WTC11 (cell line): ENCODE results near the gene ZNF598. TPM values are rescaled to one million over a fixed set of nuclear protein-coding genes. Genes with fewer than 3 reads are reported as not detected.

ENCODE experiments used
- ATAC-seq: fragments of 200-7000 bp; cut with Tn5 transposase; 2 replicates; pipeline ENCODE4 v1.10.0; 2021; ENCODE audit warnings: mild to moderate bottlenecking, moderate library complexity
- CTCF ChIA-PET: fragments of 300-600 bp; sonication (Branson Sonifier 250); formaldehyde crosslinking; loops from one replicate; lab custom pipeline; 2021; ENCODE audit warnings: antibody characterized with exemption; lab: Charles Lee
- POLR2A ChIA-PET: fragments of 350-600 bp; sonication (Branson Sonifier 250); formaldehyde crosslinking; loops from one replicate; lab custom pipeline; 2021; ENCODE audit warnings: antibody characterized with exemption; lab: Charles Lee
- DNase-seq: peaks from one replicate; pipeline ENCODE4 v3.0.0; 2021; ENCODE audit warnings: low spot score
- H3K27ac Mint-ChIP-seq: 2 replicates; pipeline ENCODE4 v1.8.0; 2021; ENCODE audit warnings: mixed read lengths
- H3K27me3 Mint-ChIP-seq: 2 replicates; pipeline ENCODE4 v1.8.0; 2021; ENCODE audit warnings: low read depth, mild to moderate bottlenecking, moderate library complexity, mixed read lengths
- H3K36me3 Mint-ChIP-seq: 2 replicates; pipeline ENCODE4 v1.8.0; 2021; ENCODE audit warnings: mixed read lengths
- H3K4me1 Mint-ChIP-seq: 2 replicates; pipeline ENCODE4 v1.8.0; 2022; ENCODE audit warnings: mixed read lengths
- H3K4me3 Mint-ChIP-seq: 2 replicates; pipeline ENCODE4 v1.8.0; 2021; ENCODE audit warnings: mild to moderate bottlenecking, moderate library complexity, mixed read lengths
- H3K9me3 Mint-ChIP-seq: 2 replicates; pipeline ENCODE4 v1.8.0; 2021; ENCODE audit warnings: mixed read lengths
- AFF4 ChIP-seq: sonication (generic); formaldehyde crosslinking; IDR thresholded peaks from 2 replicates; pipeline ENCODE4 v1.8.1; 2023; ENCODE audit warnings: mild to moderate bottlenecking, missing genetic modification reagents, borderline replicate concordance
- MAX ChIP-seq: sonication (generic); formaldehyde crosslinking; IDR thresholded peaks from 2 replicates; pipeline ENCODE4 v1.8.0; 2022; ENCODE audit warnings: mild to moderate bottlenecking, missing genetic modification reagents
- PRDM15 ChIP-seq: sonication (generic); formaldehyde crosslinking; IDR thresholded peaks from 2 replicates; pipeline ENCODE4 v1.8.0; 2022; ENCODE audit warnings: missing genetic modification reagents
- ZNF121 ChIP-seq: sonication (generic); formaldehyde crosslinking; IDR thresholded peaks from 2 replicates; pipeline ENCODE4 v1.8.0; 2023; ENCODE audit warnings: missing genetic modification reagents
- ZSCAN18 ChIP-seq: fragments of 250-450 bp; sonication (Bioruptor Pico); IDR thresholded peaks from 2 replicates; pipeline ENCODE4 v2.1.2; 2022; ENCODE audit warnings: mild to moderate bottlenecking, moderate library complexity
- total RNA-seq: library from RNA; stranded (reverse); gene quantifications from 3 replicates; pipeline ENCODE4 v1.2.3, GENCODE V29; 2021

ZNF598 gene
- total RNA-seq, 1 experiment from 2014 or later: 66.4 TPM

- no peak for TF ChIP-seq ZSCAN18 (CRISPR knock-in tag)
Measured at GRCh38 chr16:1950047-1950446, 59.6 kb downstream of the ZNF598 start (continued).

GRCh38 chr16:1949507-1949906 is 60.1 kb downstream of the ZNF598 start:
- CTCF ChIA-PET: interaction anchor here (1.0 kb wide), 1 partner anchor 20 kb away, joined by 3 read pairs; no protein-coding TSS in a partner anchor
- Mint-ChIP-seq H3K4me3 (no peak overlapping the region), H3K9me3 (no peaks in the 10 kb centered on the region), H3K4me1 (peaks cover 6% of the 10 kb centered on the region), H3K27me3 (peaks cover 11% of the 10 kb centered on the region; the same call in 1 of the 2 replicates), H3K36me3 (no peaks in the 10 kb centered on the region), H3K27ac (no peak overlapping the region)
- POLR2A ChIA-PET: no interaction called here
- TF ChIP-seq ZNF121 (CRISPR knock-in tag) (no peak), ZSCAN18 (CRISPR knock-in tag) (no peak), PRDM15 (CRISPR knock-in tag) (no peak), AFF4 (no peak), MAX (CRISPR knock-in tag) (no peak)
- ATAC-seq (no peak), DNase-seq (no peak)

Other genes with a start within 250 kb of the ZNF598 start
- 86.8 to 106 TPM (median 103 TPM) in 3 replicates for gene NME3, start 238.3 kb downstream of the ZNF598 start, total RNA-seq
- 23.2 to 30.8 TPM (median 25.7 TPM) in 3 replicates for gene EME2, start 237.0 kb downstream of the ZNF598 start, total RNA-seq
- gene MRPS34, start 236.7 kb downstream of the ZNF598 start, total RNA-seq: 258 to 262 TPM (median 261 TPM) in 3 replicates
- gene SPSB3, start 227.2 kb downstream of the ZNF598 start, total RNA-seq: 27.2 to 32.8 TPM (median 28.4 TPM) in 3 replicates
- 76.4 to 89.2 TPM (median 77.6 TPM) in 3 replicates for gene NUBP2, start 226.9 kb downstream of the ZNF598 start, total RNA-seq
- not detected in 3 replicates for gene IGFALS, start 216.1 kb downstream of the ZNF598 start, total RNA-seq
- 36.0 to 43.1 TPM (median 38.2 TPM) in 3 replicates for gene HAGH, start 183.0 kb downstream of the ZNF598 start, total RNA-seq
- 14.3 to 19.5 TPM (median 19.4 TPM) in 3 replicates for gene FAHD1, start 182.6 kb downstream of the ZNF598 start, total RNA-seq
- 1.4 to 3.9 TPM (median 3.3 TPM) in 3 replicates for gene MEIOB, start 137.7 kb downstream of the ZNF598 start, total RNA-seq
- gene HS3ST6, start 91.4 kb downstream of the ZNF598 start, total RNA-seq: 0.41 to 1.0 TPM (median 0.50 TPM) in 3 replicates
- gene MSRB1, start 66.6 kb downstream of the ZNF598 start, total RNA-seq: 26.4 to 29.8 TPM (median 28.3 TPM) in 3 replicates
- gene RPL3L, start 55.1 kb downstream of the ZNF598 start, total RNA-seq: 0.77 to 1.1 TPM (median 0.96 TPM) in 3 replicates
- 200 to 228 TPM (median 205 TPM) in 3 replicates for gene NDUFB10, start 50.3 kb downstream of the ZNF598 start, total RNA-seq
- 4,395 to 4,767 TPM (median 4,632 TPM) in 3 replicates for gene RPS2, start 45.0 kb downstream of the ZNF598 start, total RNA-seq
- gene RNF151, start 43.0 kb downstream of the ZNF598 start, total RNA-seq: 0.31 TPM in 1 of 3 replicates, not detected in the others
- gene TBL3, start 37.8 kb downstream of the ZNF598 start, total RNA-seq: 67.6 to 73.4 TPM (median 71.3 TPM) in 3 replicates
- 5.7 to 7.7 TPM (median 6.9 TPM) in 3 replicates for gene NOXO1, start 28.4 kb downstream of the ZNF598 start, total RNA-seq
- 56.0 to 58.5 TPM (median 57.0 TPM) in 3 replicates for gene GFER, start 25.6 kb downstream of the ZNF598 start, total RNA-seq
- gene SYNGR3, start 19.9 kb downstream of the ZNF598 start, total RNA-seq: 41.5 to 53.5 TPM (median 51.2 TPM) in 3 replicates
- gene NPW, start 10.0 kb upstream of the ZNF598 start, total RNA-seq: 15.2 to 28.6 TPM (median 22.0 TPM) in 3 replicates
- 23.3 to 31.1 TPM (median 28.0 TPM) in 3 replicates for gene NHERF2, start 17.1 kb upstream of the ZNF598 start, total RNA-seq
- 90.5 to 93.4 TPM (median 93.3 TPM) in 3 replicates for gene NTHL1, start 38.0 kb upstream of the ZNF598 start, total RNA-seq
- 103 to 134 TPM (median 117 TPM) in 3 replicates for gene TSC2, start 38.2 kb upstream of the ZNF598 start, total RNA-seq
- gene PKD1, start 126.1 kb upstream of the ZNF598 start, total RNA-seq: 96.8 to 102 TPM (median 98.9 TPM) in 3 replicates
- gene RAB26, start 138.8 kb upstream of the ZNF598 start, total RNA-seq: 6.2 to 7.3 TPM (median 6.9 TPM) in 3 replicates
- 148 to 159 TPM (median 152 TPM) in 3 replicates for gene TRAF7, start 146.0 kb upstream of the ZNF598 start, total RNA-seq
- gene CASKIN1, start 186.8 kb upstream of the ZNF598 start, total RNA-seq: 9.4 to 15.7 TPM (median 11.3 TPM) in 3 replicates
- gene MLST8, start 195.6 kb upstream of the ZNF598 start, total RNA-seq: 71.6 to 76.1 TPM (median 75.9 TPM) in 3 replicates
- gene BRICD5, start 201.0 kb upstream of the ZNF598 start, total RNA-seq: 12.5 to 15.2 TPM (median 13.6 TPM) in 3 replicates
- gene PGP, start 205.0 kb upstream of the ZNF598 start, total RNA-seq: 38.4 to 40.1 TPM (median 39.5 TPM) in 3 replicates
- gene E4F1, start 213.8 kb upstream of the ZNF598 start, total RNA-seq: 27.2 to 34.4 TPM (median 27.8 TPM) in 3 replicates
- 0.66 to 1.1 TPM (median 1.0 TPM) in 3 replicates for gene DNASE1L2, start 226.6 kb upstream of the ZNF598 start, total RNA-seq
- gene ECI1, start 241.8 kb upstream of the ZNF598 start, total RNA-seq: 100 to 110 TPM (median 106 TPM) in 3 replicates